Measurements from ENCODE around the gene TSHZ1.

DNA sequence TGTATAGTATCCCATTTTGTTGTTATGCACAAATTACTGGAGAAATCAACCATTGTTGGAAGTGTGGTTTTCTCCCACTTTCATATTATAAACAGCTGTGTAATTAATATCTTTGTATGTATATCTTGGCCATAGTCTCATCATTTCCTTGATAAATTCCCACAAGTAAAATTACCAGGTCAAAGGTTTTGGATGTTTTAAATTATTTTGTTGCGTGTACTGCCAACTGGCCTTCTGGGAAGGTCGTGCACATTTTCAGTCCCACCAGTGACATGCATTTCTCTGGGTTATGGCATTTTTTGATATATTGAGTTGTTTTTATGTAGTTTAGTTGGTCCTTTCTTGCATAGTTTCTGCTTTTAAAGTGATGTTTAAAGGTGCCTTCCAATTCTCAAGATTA, 41.5 kb downstream of the TSHZ1 start:
- TF ChIP-seq, protein P1, sequence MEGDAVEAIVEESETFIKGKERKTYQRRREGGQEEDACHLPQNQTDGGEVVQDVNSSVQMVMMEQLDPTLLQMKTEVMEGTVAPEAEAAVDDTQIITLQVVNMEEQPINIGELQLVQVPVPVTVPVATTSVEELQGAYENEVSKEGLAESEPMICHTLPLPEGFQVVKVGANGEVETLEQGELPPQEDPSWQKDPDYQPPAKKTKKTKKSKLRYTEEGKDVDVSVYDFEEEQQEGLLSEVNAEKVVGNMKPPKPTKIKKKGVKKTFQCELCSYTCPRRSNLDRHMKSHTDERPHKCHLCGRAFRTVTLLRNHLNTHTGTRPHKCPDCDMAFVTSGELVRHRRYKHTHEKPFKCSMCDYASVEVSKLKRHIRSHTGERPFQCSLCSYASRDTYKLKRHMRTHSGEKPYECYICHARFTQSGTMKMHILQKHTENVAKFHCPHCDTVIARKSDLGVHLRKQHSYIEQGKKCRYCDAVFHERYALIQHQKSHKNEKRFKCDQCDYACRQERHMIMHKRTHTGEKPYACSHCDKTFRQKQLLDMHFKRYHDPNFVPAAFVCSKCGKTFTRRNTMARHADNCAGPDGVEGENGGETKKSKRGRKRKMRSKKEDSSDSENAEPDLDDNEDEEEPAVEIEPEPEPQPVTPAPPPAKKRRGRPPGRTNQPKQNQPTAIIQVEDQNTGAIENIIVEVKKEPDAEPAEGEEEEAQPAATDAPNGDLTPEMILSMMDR (IDR thresholded peaks at IDR 0.05; ENCODE audit: control extremely low read depth in 1 of 3, insufficient read depth in 1 of 3, low read depth in 1 of 3, low read length in 3 of 3) = no peak
- TF ChIP-seq POLR2A (IDR thresholded peaks at IDR 0.05; ENCODE audit: control extremely low read depth in 1 of 2, low read depth in 2 of 2, low read length in 2 of 2) (no peak), JUN (IDR thresholded peaks at IDR 0.05; ENCODE audit: low read depth, low read length) (no peak), CHD1 (IDR thresholded peaks at IDR 0.05; ENCODE audit: low read depth, low read length) (no peak), POLR2AphosphoS5 (IDR thresholded peaks at IDR 0.05; ENCODE audit: low read depth, low read length) (no peak), CEBPB (IDR thresholded peaks at IDR 0.05; ENCODE audit: low read depth, low read length) (no peak), RNF2 (IDR thresholded peaks at IDR 0.05; ENCODE audit: borderline replicate concordance, low read depth, low read length, missing control alignments, poor library complexity, severe bottlenecking) (no peak)
- TF ChIP-seq, protein P2, sequence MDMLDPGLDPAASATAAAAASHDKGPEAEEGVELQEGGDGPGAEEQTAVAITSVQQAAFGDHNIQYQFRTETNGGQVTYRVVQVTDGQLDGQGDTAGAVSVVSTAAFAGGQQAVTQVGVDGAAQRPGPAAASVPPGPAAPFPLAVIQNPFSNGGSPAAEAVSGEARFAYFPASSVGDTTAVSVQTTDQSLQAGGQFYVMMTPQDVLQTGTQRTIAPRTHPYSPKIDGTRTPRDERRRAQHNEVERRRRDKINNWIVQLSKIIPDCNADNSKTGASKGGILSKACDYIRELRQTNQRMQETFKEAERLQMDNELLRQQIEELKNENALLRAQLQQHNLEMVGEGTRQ (IDR thresholded peaks at IDR 0.05; ENCODE audit: low read length) = no peak
- TF ChIP-seq, protein P3, sequence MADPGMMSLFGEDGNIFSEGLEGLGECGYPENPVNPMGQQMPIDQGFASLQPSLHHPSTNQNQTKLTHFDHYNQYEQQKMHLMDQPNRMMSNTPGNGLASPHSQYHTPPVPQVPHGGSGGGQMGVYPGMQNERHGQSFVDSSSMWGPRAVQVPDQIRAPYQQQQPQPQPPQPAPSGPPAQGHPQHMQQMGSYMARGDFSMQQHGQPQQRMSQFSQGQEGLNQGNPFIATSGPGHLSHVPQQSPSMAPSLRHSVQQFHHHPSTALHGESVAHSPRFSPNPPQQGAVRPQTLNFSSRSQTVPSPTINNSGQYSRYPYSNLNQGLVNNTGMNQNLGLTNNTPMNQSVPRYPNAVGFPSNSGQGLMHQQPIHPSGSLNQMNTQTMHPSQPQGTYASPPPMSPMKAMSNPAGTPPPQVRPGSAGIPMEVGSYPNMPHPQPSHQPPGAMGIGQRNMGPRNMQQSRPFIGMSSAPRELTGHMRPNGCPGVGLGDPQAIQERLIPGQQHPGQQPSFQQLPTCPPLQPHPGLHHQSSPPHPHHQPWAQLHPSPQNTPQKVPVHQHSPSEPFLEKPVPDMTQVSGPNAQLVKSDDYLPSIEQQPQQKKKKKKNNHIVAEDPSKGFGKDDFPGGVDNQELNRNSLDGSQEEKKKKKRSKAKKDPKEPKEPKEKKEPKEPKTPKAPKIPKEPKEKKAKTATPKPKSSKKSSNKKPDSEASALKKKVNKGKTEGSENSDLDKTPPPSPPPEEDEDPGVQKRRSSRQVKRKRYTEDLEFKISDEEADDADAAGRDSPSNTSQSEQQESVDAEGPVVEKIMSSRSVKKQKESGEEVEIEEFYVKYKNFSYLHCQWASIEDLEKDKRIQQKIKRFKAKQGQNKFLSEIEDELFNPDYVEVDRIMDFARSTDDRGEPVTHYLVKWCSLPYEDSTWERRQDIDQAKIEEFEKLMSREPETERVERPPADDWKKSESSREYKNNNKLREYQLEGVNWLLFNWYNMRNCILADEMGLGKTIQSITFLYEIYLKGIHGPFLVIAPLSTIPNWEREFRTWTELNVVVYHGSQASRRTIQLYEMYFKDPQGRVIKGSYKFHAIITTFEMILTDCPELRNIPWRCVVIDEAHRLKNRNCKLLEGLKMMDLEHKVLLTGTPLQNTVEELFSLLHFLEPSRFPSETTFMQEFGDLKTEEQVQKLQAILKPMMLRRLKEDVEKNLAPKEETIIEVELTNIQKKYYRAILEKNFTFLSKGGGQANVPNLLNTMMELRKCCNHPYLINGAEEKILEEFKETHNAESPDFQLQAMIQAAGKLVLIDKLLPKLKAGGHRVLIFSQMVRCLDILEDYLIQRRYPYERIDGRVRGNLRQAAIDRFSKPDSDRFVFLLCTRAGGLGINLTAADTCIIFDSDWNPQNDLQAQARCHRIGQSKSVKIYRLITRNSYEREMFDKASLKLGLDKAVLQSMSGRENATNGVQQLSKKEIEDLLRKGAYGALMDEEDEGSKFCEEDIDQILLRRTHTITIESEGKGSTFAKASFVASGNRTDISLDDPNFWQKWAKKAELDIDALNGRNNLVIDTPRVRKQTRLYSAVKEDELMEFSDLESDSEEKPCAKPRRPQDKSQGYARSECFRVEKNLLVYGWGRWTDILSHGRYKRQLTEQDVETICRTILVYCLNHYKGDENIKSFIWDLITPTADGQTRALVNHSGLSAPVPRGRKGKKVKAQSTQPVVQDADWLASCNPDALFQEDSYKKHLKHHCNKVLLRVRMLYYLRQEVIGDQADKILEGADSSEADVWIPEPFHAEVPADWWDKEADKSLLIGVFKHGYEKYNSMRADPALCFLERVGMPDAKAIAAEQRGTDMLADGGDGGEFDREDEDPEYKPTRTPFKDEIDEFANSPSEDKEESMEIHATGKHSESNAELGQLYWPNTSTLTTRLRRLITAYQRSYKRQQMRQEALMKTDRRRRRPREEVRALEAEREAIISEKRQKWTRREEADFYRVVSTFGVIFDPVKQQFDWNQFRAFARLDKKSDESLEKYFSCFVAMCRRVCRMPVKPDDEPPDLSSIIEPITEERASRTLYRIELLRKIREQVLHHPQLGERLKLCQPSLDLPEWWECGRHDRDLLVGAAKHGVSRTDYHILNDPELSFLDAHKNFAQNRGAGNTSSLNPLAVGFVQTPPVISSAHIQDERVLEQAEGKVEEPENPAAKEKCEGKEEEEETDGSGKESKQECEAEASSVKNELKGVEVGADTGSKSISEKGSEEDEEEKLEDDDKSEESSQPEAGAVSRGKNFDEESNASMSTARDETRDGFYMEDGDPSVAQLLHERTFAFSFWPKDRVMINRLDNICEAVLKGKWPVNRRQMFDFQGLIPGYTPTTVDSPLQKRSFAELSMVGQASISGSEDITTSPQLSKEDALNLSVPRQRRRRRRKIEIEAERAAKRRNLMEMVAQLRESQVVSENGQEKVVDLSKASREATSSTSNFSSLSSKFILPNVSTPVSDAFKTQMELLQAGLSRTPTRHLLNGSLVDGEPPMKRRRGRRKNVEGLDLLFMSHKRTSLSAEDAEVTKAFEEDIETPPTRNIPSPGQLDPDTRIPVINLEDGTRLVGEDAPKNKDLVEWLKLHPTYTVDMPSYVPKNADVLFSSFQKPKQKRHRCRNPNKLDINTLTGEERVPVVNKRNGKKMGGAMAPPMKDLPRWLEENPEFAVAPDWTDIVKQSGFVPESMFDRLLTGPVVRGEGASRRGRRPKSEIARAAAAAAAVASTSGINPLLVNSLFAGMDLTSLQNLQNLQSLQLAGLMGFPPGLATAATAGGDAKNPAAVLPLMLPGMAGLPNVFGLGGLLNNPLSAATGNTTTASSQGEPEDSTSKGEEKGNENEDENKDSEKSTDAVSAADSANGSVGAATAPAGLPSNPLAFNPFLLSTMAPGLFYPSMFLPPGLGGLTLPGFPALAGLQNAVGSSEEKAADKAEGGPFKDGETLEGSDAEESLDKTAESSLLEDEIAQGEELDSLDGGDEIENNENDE (IDR thresholded peaks at IDR 0.05; ENCODE audit: insufficient replicate concordance, low read length) = no peak
